HepG2 (cell line): ENCODE results near the gene HOXA10. TPM values are rescaled to one million over a fixed set of nuclear protein-coding genes. Genes with fewer than 3 reads are reported as not detected.

Experiments used
- GABPB1 ChIP-seq: IDR thresholded peaks from 2 replicates; pipeline ENCODE4 v1.6.1; 2016; ENCODE audit warnings: mild to moderate bottlenecking, missing genetic modification reagents, moderate library complexity, missing compliant biosample characterization
- HNRNPK ChIP-seq: fragments of 200-400 bp; formaldehyde crosslinking; IDR thresholded peaks from 2 replicates; pipeline ENCODE4 v1.6.1; 2018; ENCODE audit warnings: low read length, low read depth, moderate library complexity, mild to moderate bottlenecking; ENCODE audit not compliant: poor library complexity, severe bottlenecking
- MED8 ChIP-seq: sonication (generic); formaldehyde crosslinking; IDR thresholded peaks from 2 replicates; pipeline ENCODE4 v1.8.1; 2023; ENCODE audit warnings: mild to moderate bottlenecking, missing genetic modification reagents; ENCODE audit not compliant: insufficient replicate concordance
- MNT ChIP-seq: fragments of 450-650 bp; IDR thresholded peaks from 2 replicates; pipeline ENCODE4 v1.6.1; 2016
- PHB2 ChIP-seq: fragments of 450-650 bp; IDR thresholded peaks from 2 replicates; pipeline ENCODE4 v1.6.1; 2018; ENCODE audit not compliant: partially characterized antibody
- POLR2AphosphoS2 ChIP-seq: IDR thresholded peaks from 2 replicates; pipeline ENCODE4 v1.6.1; 2011; ENCODE audit warnings: low read depth, low read length, improper control_type of control experiment
- RBM22 ChIP-seq: fragments of 200-400 bp; formaldehyde crosslinking; optimal IDR thresholded peaks from 2 replicates; pipeline ENCODE3; 2017; ENCODE audit warnings: mild to moderate bottlenecking, low read length, moderate library complexity
- SNAPC2 ChIP-seq: sonication (generic); formaldehyde crosslinking; IDR thresholded peaks from 2 replicates; pipeline ENCODE4 v1.8.1; 2022; ENCODE audit warnings: mild to moderate bottlenecking, missing genetic modification reagents
- U2AF2 ChIP-seq: fragments of 200-400 bp; formaldehyde crosslinking; IDR thresholded peaks from 2 replicates; pipeline ENCODE4 v1.6.1; 2017; ENCODE audit warnings: low read depth, mild to moderate bottlenecking, low read length
- USF2 ChIP-seq, 2 experiments: sonication (generic) in 1 of 2; formaldehyde crosslinking in 1 of 2; IDR thresholded peaks; 2 replicates each; pipeline versions ENCODE4 v1.5.1 to v1.6.1; 2011 to 2020; ENCODE audit warnings: borderline replicate concordance in 1 of 2, low read depth in 1 of 2, low read length in 1 of 2, mild to moderate bottlenecking in 1 of 2, missing genetic modification reagents in 1 of 2, moderate library complexity in 1 of 2
- ZNF556 ChIP-seq: sonication (generic); formaldehyde crosslinking; IDR thresholded peaks from 2 replicates; pipeline ENCODE4 v1.4.0; 2020; ENCODE audit warnings: mild to moderate bottlenecking, missing genetic modification reagents, borderline replicate concordance
- ZNF580 ChIP-seq: IDR thresholded peaks from 2 replicates; pipeline ENCODE4 v1.6.1; 2016; ENCODE audit warnings: low read depth, borderline replicate concordance
- ZNF775 ChIP-seq: sonication (generic); formaldehyde crosslinking; IDR thresholded peaks from 2 replicates; pipeline ENCODE4 v1.4.0; 2020; ENCODE audit warnings: missing genetic modification reagents, mild to moderate bottlenecking, moderate library complexity, borderline replicate concordance
- ZNF784 ChIP-seq: sonication (generic); formaldehyde crosslinking; IDR thresholded peaks from 2 replicates; pipeline ENCODE4 v1.5.1; 2020; ENCODE audit warnings: missing genetic modification reagents, mild to moderate bottlenecking, borderline replicate concordance
- ZNF790 ChIP-seq: sonication (generic); formaldehyde crosslinking; IDR thresholded peaks from 2 replicates; pipeline ENCODE4 v1.8.0; 2022; ENCODE audit warnings: missing genetic modification reagents, mild to moderate bottlenecking, borderline replicate concordance
- polyA plus RNA-seq, 8 experiments: library from polyadenylated mRNA; depleted of rRNA in 3 of 8; stranded (reverse) in 7 of 8; unstranded in 1 of 8; fragments of >200 nt; fragmentation: Illumina TruSeq in 4 of 8; extraction: Trizol in 4 of 8; gene quantifications; 2 replicates each; pipeline versions ENCODE4 v1.2.1 to v1.2.3, GENCODE V29; 2011 to 2016; ENCODE audit warnings: low read depth in 4 of 8, missing spikeins in 1 of 8, mixed read lengths in 1 of 8; ENCODE audit not compliant: insufficient read depth in 1 of 8
- total RNA-seq, 5 experiments: library from RNA; depleted of rRNA; stranded (reverse); fragments of >200 nt; fragmentation: Illumina TruSeq; extraction: Trizol; gene quantifications; 2 replicates each; pipeline ENCODE4 v1.2.3, GENCODE V29; 2016; ENCODE audit warnings: low read depth in 1 of 5
- TF ChIP-seq, protein P1 (sequence below): sonication (generic); formaldehyde crosslinking; IDR thresholded peaks from 2 replicates; pipeline ENCODE4 v1.8.0; 2022; ENCODE audit warnings: missing genetic modification reagents, mild to moderate bottlenecking, borderline replicate concordance
- TF ChIP-seq, protein P2 (sequence below): IDR thresholded peaks from 2 replicates; pipeline ENCODE4 v1.4.0; 2020; ENCODE audit warnings: mild to moderate bottlenecking, missing genetic modification reagents

The HOXA10 gene
- total and polyA plus RNA-seq, 2 of the 13 experiments (the other 11 are each of a cell fraction or from before 2014, with no cell fraction given), result not detected

DNA sequence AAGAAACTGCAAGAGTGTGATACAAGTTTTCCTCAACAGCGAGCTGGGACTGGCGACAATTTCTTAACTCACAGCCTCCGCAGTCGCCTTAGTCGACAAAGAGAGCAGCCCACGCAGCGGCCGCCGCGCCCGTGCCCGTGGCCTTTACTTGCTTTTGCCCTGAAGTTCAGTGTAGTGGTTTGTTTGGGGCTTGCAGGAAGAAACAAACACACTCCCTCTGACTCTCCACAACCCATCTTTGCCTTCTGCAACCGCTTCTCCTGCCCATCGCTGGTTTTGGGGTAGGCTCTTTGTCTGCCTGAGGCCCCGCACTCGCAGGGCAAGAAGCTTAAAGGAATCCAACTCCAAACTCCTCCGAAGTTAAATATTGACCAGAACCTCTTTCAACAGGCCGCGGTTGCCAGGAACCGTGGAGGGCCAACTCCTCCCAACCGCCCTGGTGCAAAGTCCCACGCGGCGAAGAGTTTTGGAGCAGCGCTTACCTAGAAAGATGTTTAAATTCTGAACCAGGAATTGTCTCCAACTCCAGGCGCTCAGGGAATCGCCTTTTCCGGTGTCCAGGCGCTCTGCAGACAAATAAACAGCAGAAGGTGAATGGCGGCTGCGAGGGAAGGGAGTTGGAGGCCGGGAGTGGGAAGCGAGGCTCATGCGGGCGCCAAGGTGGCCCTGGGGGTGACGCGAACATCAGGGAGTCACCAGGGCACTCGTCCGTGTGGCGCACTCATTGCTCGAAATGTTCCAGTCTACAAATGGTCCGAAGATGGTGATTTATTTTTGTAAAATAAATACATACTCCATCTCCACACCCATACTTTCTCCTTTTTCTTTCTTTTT is 51.8 kb downstream of the HOXA10 start (continued):
- TF ChIP-seq SNAPC2 (CRISPR knock-in tag), result 0 out of 2 replicates have a peak, but pooled peaks have one; percentile 69
- peak; percentile 70; the same call in 1 of the 2 replicates for TF ChIP-seq ZNF556 (CRISPR knock-in tag)
- TF ChIP-seq U2AF2, result no peak
- TF ChIP-seq ZNF784 (CRISPR knock-in tag), result no peak
- peak; percentile 87 for TF ChIP-seq MED8
- no peak for TF ChIP-seq ZNF790
- TF ChIP-seq ZNF775, result no peak
- no peak for TF ChIP-seq PHB2
- peak; percentile 59 for TF ChIP-seq GABPB1
- no peak for TF ChIP-seq POLR2AphosphoS2
- TF ChIP-seq, protein P1, sequence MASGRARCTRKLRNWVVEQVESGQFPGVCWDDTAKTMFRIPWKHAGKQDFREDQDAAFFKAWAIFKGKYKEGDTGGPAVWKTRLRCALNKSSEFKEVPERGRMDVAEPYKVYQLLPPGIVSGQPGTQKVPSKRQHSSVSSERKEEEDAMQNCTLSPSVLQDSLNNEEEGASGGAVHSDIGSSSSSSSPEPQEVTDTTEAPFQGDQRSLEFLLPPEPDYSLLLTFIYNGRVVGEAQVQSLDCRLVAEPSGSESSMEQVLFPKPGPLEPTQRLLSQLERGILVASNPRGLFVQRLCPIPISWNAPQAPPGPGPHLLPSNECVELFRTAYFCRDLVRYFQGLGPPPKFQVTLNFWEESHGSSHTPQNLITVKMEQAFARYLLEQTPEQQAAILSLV (CRISPR knock-in tag), result peak; percentile 48; the same call in 1 of the 2 replicates
- TF ChIP-seq HNRNPK, result no peak
- no peak for TF ChIP-seq MNT
- no peak for TF ChIP-seq RBM22
- 0 out of 2 replicates have a peak, but pooled peaks have one; percentile 52 for TF ChIP-seq ZNF580 (CRISPR knock-in tag)
- TF ChIP-seq USF2 (IDR thresholded peaks at IDR 0.05; ENCODE audit: low read depth, low read length), result no peak
- no peak for TF ChIP-seq USF2 (CRISPR knock-in tag; IDR thresholded peaks at IDR 0.05; ENCODE audit: borderline replicate concordance)
- TF ChIP-seq, protein P2, sequence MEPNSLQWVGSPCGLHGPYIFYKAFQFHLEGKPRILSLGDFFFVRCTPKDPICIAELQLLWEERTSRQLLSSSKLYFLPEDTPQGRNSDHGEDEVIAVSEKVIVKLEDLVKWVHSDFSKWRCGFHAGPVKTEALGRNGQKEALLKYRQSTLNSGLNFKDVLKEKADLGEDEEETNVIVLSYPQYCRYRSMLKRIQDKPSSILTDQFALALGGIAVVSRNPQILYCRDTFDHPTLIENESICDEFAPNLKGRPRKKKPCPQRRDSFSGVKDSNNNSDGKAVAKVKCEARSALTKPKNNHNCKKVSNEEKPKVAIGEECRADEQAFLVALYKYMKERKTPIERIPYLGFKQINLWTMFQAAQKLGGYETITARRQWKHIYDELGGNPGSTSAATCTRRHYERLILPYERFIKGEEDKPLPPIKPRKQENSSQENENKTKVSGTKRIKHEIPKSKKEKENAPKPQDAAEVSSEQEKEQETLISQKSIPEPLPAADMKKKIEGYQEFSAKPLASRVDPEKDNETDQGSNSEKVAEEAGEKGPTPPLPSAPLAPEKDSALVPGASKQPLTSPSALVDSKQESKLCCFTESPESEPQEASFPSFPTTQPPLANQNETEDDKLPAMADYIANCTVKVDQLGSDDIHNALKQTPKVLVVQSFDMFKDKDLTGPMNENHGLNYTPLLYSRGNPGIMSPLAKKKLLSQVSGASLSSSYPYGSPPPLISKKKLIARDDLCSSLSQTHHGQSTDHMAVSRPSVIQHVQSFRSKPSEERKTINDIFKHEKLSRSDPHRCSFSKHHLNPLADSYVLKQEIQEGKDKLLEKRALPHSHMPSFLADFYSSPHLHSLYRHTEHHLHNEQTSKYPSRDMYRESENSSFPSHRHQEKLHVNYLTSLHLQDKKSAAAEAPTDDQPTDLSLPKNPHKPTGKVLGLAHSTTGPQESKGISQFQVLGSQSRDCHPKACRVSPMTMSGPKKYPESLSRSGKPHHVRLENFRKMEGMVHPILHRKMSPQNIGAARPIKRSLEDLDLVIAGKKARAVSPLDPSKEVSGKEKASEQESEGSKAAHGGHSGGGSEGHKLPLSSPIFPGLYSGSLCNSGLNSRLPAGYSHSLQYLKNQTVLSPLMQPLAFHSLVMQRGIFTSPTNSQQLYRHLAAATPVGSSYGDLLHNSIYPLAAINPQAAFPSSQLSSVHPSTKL, result peak; percentile 81
